WERI-Rb-1 (cell line): ENCODE measurements around the gene U2SURP.

Experiments used
- DNase-seq: peaks from one replicate; pipeline ENCODE4 v3.0.0-alpha.2; 2020
- H3K27ac ChIP-seq: fragments of 250-450 bp; sonication (Bioruptor Pico); 2 replicates; pipeline ENCODE4 v1.5.1; 2020; ENCODE audit warnings: mild to moderate bottlenecking, moderate library complexity
- H3K27me3 ChIP-seq: fragments of 250-450 bp; sonication (Bioruptor Pico); 2 replicates; pipeline ENCODE4 v1.5.1; 2021; ENCODE audit warnings: mild to moderate bottlenecking, low read depth, moderate library complexity; ENCODE audit not compliant: insufficient read depth, severe bottlenecking
- H3K36me3 ChIP-seq: fragments of 250-450 bp; sonication (Bioruptor Pico); 2 replicates; pipeline ENCODE4 v1.5.1; 2020; ENCODE audit warnings: mild to moderate bottlenecking, moderate library complexity
- H3K4me3 ChIP-seq: 2 replicates; pipeline ENCODE4 v1.5.1; 2011; ENCODE audit warnings: low read depth, mild to moderate bottlenecking, control low read depth, low read length
- H3K9me3 ChIP-seq: fragments of 250-450 bp; sonication (Bioruptor Pico); 2 replicates; pipeline ENCODE4 v1.5.1; 2021; ENCODE audit warnings: mild to moderate bottlenecking, moderate library complexity; ENCODE audit not compliant: severe bottlenecking
- CTCF ChIP-seq: IDR thresholded peaks from 2 replicates; pipeline ENCODE4 v1.5.1; 2011; ENCODE audit warnings: low read depth, mild to moderate bottlenecking, control low read depth, inconsistent platforms, low read length

The U2SURP gene

GRCh38 chr3:143101792-143102381, 100.5 kb downstream of the U2SURP start:
- no peak for TF ChIP-seq CTCF
- H3K27ac ChIP-seq: no peak overlapping the region
- DNase-seq: no peak
- H3K36me3 ChIP-seq: no peaks in the 10 kb centered on the region
- no peaks in the 10 kb centered on the region for H3K27me3 ChIP-seq
- peaks cover 11% of the 10 kb centered on the region for H3K9me3 ChIP-seq
- no peak overlapping the region for H3K4me3 ChIP-seq

DNA sequence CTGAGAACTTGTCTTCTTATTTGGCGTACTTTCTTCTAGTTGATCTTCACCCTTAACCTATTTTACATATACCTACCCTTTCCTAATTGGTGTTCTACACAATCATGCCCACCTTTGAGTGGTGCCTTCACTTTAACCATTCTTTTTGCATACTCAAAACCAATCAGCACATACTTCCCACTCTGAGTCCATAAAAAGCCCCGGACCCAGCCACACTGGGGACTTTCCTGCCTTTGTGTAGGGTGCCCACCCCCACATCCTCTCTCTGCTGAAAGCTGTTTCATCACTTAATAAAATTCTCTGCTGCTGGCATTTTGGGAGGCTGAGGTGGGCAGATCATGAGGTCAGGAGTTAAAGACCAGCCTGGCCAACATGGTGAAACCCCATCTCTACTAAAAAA, 102.3 kb downstream of the U2SURP start:
- no peak for TF ChIP-seq CTCF
- no peak for DNase-seq
- Histone ChIP-seq H3K27me3 (no peaks in the 10 kb centered on the region), H3K36me3 (no peaks in the 10 kb centered on the region), H3K9me3 (peaks cover 11% of the 10 kb centered on the region), H3K27ac (no peak overlapping the region), H3K4me3 (no peak overlapping the region)

GRCh38 chr3:143105170-143105569, 103.8 kb downstream of the U2SURP start:
- peaks cover 11% of the 10 kb centered on the region for H3K9me3 ChIP-seq
- TF ChIP-seq CTCF: no peak
- H3K27ac ChIP-seq: no peak overlapping the region
- H3K27me3 ChIP-seq: no peaks in the 10 kb centered on the region
- no peak overlapping the region for H3K4me3 ChIP-seq
- no peak for DNase-seq
- H3K36me3 ChIP-seq: no peaks in the 10 kb centered on the region

GRCh38 chr3:143109861-143110260, 108.5 kb downstream of the U2SURP start:
- no peak overlapping the region for H3K27ac ChIP-seq
- no peak for DNase-seq
- no peaks in the 10 kb centered on the region for H3K36me3 ChIP-seq
- no peaks in the 10 kb centered on the region for H3K27me3 ChIP-seq
- no peak overlapping the region for H3K4me3 ChIP-seq
- peaks cover 7% of the 10 kb centered on the region for H3K9me3 ChIP-seq
- TF ChIP-seq CTCF: no peak
